Stimulated activated CD8-positive, alpha-beta memory T cell treated with anti-CD3 and anti-CD28 coated beads, Interleukin-12 subunit alpha, Interleukin-12 subunit beta, amount 100 ng/mL, for 24 hours (primary cell): Measurements from ENCODE around the gene CD200R1L.

Experiments used
- DNase-seq: peaks from one replicate; pipeline ENCODE4 v3.0.0-alpha.2; 2020; ENCODE audit errors: extremely low read depth

The CD200R1L gene

GRCh38 chr3:112822064-112823055 is 24.3 kb downstream of the CD200R1L start:
- DNase-seq, result no peak

GRCh38 chr3:112818289-112818688 is 28.4 kb downstream of the CD200R1L start:
- DNase-seq, result no peak

GRCh38 chr3:112817797-112818196 is 28.9 kb downstream of the CD200R1L start:
- no peak for DNase-seq

GRCh38 chr3:112817271-112817670 is 29.4 kb downstream of the CD200R1L start:
- DNase-seq, result no peak

- no peak for DNase-seq
Measured at GRCh38 chr3:112815981-112816380, 30.7 kb downstream of the CD200R1L start.

- no peak for DNase-seq
Measured at GRCh38 chr3:112814266-112814665, 32.4 kb downstream of the CD200R1L start.

- no peak for DNase-seq
Measured at GRCh38 chr3:112813723-112814171, 32.9 kb downstream of the CD200R1L start.

- no peak for DNase-seq
Measured at GRCh38 chr3:112813016-112813415, 33.6 kb downstream of the CD200R1L start.

- DNase-seq, result no peak
Measured at GRCh38 chr3:112811917-112812660, 34.6 kb downstream of the CD200R1L start.

- no peak for DNase-seq
Measured at GRCh38 chr3:112811131-112811884, 35.4 kb downstream of the CD200R1L start.

GRCh38 chr3:112810561-112810960 is 36.1 kb downstream of the CD200R1L start:
- DNase-seq, result no peak

GRCh38 chr3:112808136-112808535 is 38.5 kb downstream of the CD200R1L start:
- no peak for DNase-seq

- no peak for DNase-seq
Measured at GRCh38 chr3:112807685-112808084, 39.0 kb downstream of the CD200R1L start.

GRCh38 chr3:112806903-112807302 is 39.8 kb downstream of the CD200R1L start:
- no peak for DNase-seq

- DNase-seq, result no peak
Measured at GRCh38 chr3:112805126-112805525, 41.5 kb downstream of the CD200R1L start.

GRCh38 chr3:112804021-112804420 is 42.6 kb downstream of the CD200R1L start:
- DNase-seq, result no peak

- no peak for DNase-seq
Measured at GRCh38 chr3:112803467-112803866, 43.2 kb downstream of the CD200R1L start.

- DNase-seq, result no peak
Measured at GRCh38 chr3:112802338-112802737, 44.3 kb downstream of the CD200R1L start.

GRCh38 chr3:112799946-112800345 is 46.7 kb downstream of the CD200R1L start:
- DNase-seq, result no peak

- no peak for DNase-seq
Measured at GRCh38 chr3:112794622-112795172, 52.0 kb downstream of the CD200R1L start.

GRCh38 chr3:112793326-112794081 is 53.2 kb downstream of the CD200R1L start:
- DNase-seq, result no peak
